Body of pancreas (tissue), 4 donors: Measurements from ENCODE around the gene GNLY. TPM values are rescaled to one million over a fixed set of nuclear protein-coding genes. Genes with fewer than 3 reads are reported as not detected.

Experiments used
- ATAC-seq: fragments of 150-250 bp; one replicate; pipeline ENCODE4 v1.9.1; 2016
- DNase-seq, 4 donors: peaks; one replicate each; pipeline ENCODE4 v3.0.0-alpha.2; 2019
- H3K27ac ChIP-seq, 4 donors: fragments of 200-600 bp; sonication (generic); 1 replicate in 3 of 4; 2 replicates in 1 of 4; pipeline versions ENCODE4 v1.5.1 to v1.6.1; 2016 to 2019; ENCODE audit warnings: mild to moderate bottlenecking in 1 of 4, mixed read lengths in 1 of 4, moderate library complexity in 1 of 4
- H3K27me3 ChIP-seq, 2 donors: fragments of 200-600 bp; sonication (generic); one replicate each; pipeline ENCODE4 v1.6.0; 2016; ENCODE audit warnings: mild to moderate bottlenecking in 1 of 2
- H3K36me3 ChIP-seq, 2 donors: fragments of 200-600 bp; sonication (generic); replicated peaks in 1 of 2; 2 replicates each; pipeline ENCODE4 v1.5.1; 2016; ENCODE audit warnings: low read depth in 2 of 2; ENCODE audit not compliant: insufficient read depth in 1 of 2
- H3K4me1 ChIP-seq: fragments of 200-600 bp; sonication (generic); one replicate; pipeline ENCODE4 v1.6.0; 2016
- H3K4me3 ChIP-seq, 2 donors: fragments of 200-600 bp; sonication (generic); 1 replicate in 1 of 2; 2 replicates in 1 of 2; pipeline ENCODE4 v1.5.1; 2016 to 2019
- H3K9me3 ChIP-seq, 3 donors: fragments of 200-600 bp; sonication (generic); 1 replicate in 2 of 3; 2 replicates in 1 of 3; pipeline ENCODE4 v1.5.1; 2016
- POLR2A ChIP-seq, 3 donors: fragments of 450-650 bp; IDR thresholded peaks; one replicate each; pipeline ENCODE4 v1.6.1; 2016; ENCODE audit warnings: antibody characterized with exemption in 3 of 3, mild to moderate bottlenecking in 2 of 3
- WGBS, 2 donors: methylation state at CpG; one replicate each; pipeline ENCODE4 v1.1.5; 2017; 5-methylcytosine and 5-hydroxymethylcytosine counted together
- intact Hi-C: fragments of 100-400 bp; cut with DNase I; formaldehyde crosslinking; loops from one replicate; pipeline ENCODE4 v1.15.1; 2023
- total RNA-seq, 2 donors: library from RNA; depleted of rRNA; stranded (reverse); fragments of >200 nt; gene quantifications; one replicate each; pipeline ENCODE4 v1.1.0, GENCODE V29; 2016
- TF ChIP-seq, protein P1 (sequence below), 7 experiments: fragments of 450-650 bp in 4 of 7; fragments of 200-600 bp in 3 of 7; sonication (generic) in 3 of 7; IDR thresholded peaks; one replicate each; pipeline ENCODE4 v1.5.1; 2016 to 2019; ENCODE audit warnings: antibody characterized with exemption in 7 of 7

Gene GNLY
- total RNA-seq, 2 donors from 2014 or later: 5.6 TPM; not detected in 1

DNA sequence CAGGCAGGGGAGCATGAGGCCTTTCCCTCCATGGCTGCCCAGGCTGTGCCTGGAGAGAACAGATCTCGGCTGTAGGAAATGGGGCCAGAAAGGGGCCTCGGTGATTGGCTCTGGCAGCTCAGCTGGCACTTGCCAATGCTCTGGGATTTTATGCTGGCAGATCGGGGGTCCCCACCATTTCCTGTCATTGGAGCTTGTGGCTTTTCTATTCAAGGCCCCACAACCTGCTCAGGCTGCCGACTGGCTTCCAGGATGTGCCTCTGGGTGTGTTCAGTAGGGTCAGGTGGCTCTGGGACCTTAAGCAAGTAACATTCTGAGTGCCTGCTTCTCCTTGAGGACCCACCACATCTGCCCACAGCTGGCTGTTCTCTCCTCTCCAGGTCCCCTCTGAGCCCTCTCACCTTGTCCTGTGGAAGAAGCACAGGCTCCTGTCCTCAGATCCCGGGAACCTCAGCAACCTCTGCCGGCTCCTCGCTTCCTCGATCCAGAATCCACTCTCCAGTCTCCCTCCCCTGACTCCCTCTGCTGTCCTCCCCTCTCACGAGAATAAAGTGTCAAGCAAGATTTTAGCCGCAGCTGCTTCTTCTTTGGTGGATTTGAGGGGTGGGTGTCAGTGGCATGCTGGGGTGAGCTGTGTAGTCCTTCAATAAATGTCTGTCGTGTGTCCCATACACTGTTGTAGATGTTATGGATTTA lies 4.2 kb downstream of the GNLY start:
- Histone ChIP-seq H3K9me3 (no peaks in the 10 kb centered on the region), H3K4me1 (no peaks in the 10 kb centered on the region), H3K4me3 (no peak overlapping the region), H3K27ac (no peak overlapping the region), H3K27me3 (no peaks in the 10 kb centered on the region), H3K36me3 (no peaks in the 10 kb centered on the region)
- intact Hi-C loops: no loop called here
- WGBS, 2 donors: 69 to 86% methylated on average over 8 to 11 of the region's 11 CpGs
- ATAC-seq (no peak), DNase-seq (no peak)
- no peak for TF ChIP-seq POLR2A (IDR thresholded peaks at IDR 0.05)
- TF ChIP-seq, protein P1, sequence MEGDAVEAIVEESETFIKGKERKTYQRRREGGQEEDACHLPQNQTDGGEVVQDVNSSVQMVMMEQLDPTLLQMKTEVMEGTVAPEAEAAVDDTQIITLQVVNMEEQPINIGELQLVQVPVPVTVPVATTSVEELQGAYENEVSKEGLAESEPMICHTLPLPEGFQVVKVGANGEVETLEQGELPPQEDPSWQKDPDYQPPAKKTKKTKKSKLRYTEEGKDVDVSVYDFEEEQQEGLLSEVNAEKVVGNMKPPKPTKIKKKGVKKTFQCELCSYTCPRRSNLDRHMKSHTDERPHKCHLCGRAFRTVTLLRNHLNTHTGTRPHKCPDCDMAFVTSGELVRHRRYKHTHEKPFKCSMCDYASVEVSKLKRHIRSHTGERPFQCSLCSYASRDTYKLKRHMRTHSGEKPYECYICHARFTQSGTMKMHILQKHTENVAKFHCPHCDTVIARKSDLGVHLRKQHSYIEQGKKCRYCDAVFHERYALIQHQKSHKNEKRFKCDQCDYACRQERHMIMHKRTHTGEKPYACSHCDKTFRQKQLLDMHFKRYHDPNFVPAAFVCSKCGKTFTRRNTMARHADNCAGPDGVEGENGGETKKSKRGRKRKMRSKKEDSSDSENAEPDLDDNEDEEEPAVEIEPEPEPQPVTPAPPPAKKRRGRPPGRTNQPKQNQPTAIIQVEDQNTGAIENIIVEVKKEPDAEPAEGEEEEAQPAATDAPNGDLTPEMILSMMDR (IDR thresholded peaks at IDR 0.05): no peak

DNA sequence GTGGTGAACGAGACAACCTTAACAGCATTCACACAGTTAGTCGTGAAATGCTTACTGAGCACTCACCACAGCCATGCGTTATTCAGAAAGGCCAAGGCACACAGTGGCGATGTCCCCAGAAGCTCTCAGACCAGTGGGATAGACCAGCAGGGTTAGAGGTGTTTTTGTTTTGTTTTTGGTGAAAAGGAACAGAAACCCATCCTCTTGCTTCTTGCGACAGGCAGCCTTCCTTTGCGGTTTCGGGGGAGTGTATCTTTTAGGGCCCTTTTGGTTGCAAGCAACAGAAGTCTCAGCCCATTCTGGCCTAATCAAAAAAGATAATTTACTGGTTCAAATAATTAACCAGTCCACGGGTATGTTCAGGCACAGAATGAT lies 4.7 kb downstream of the GNLY start:
- DNase-seq (no peak), ATAC-seq (no peak)
- no peak for TF ChIP-seq POLR2A (IDR thresholded peaks at IDR 0.05)
- TF ChIP-seq, protein P1 (IDR thresholded peaks at IDR 0.05): no peak
- 76 to 77% methylated on average over 8 of the region's 8 CpGs for WGBS, 2 donors
- no peaks in the 10 kb centered on the region for H3K27me3 ChIP-seq
- H3K27ac ChIP-seq: no peak overlapping the region
- H3K4me1 ChIP-seq: no peaks in the 10 kb centered on the region
- intact Hi-C loops: no loop called here
- H3K36me3 ChIP-seq: no peaks in the 10 kb centered on the region
- H3K9me3 ChIP-seq: no peaks in the 10 kb centered on the region
- H3K4me3 ChIP-seq: no peak overlapping the region

GRCh38 chr2:85699325-85699724 lies 5.2 kb downstream of the GNLY start:
- Histone ChIP-seq H3K9me3 (no peaks in the 10 kb centered on the region), H3K27ac (no peak overlapping the region), H3K4me3 (no peak overlapping the region), H3K36me3 (no peaks in the 10 kb centered on the region), H3K27me3 (no peaks in the 10 kb centered on the region), H3K4me1 (no peaks in the 10 kb centered on the region)
- DNase-seq (no peak), ATAC-seq (no peak)
- 94 to 100% methylated on average over 1 of the region's 1 CpG for WGBS, 2 donors
- intact Hi-C loops: no loop called here
- no peak for TF ChIP-seq POLR2A (IDR thresholded peaks at IDR 0.05)
- TF ChIP-seq, protein P1 (IDR thresholded peaks at IDR 0.05): no peak

GRCh38 chr2:85702172-85702571 lies 8.0 kb downstream of the GNLY start:
- intact Hi-C loops: no loop called here
- ATAC-seq (no peak), DNase-seq (no peak)
- Histone ChIP-seq H3K9me3 (no peaks in the 10 kb centered on the region), H3K4me1 (peaks cover 17% of the 10 kb centered on the region), H3K27me3 (no peaks in the 10 kb centered on the region), H3K27ac (no peak overlapping the region), H3K4me3 (no peak overlapping the region), H3K36me3 (no peaks in the 10 kb centered on the region)
- TF ChIP-seq POLR2A (IDR thresholded peaks at IDR 0.05): no peak
- TF ChIP-seq, protein P1 (IDR thresholded peaks at IDR 0.05): no peak

- Histone ChIP-seq H3K36me3 (no peaks in the 10 kb centered on the region), H3K4me1 (peaks cover 23% of the 10 kb centered on the region), H3K4me3 (no peak overlapping the region), H3K9me3 (no peaks in the 10 kb centered on the region), H3K27me3 (no peaks in the 10 kb centered on the region), H3K27ac (peak overlapping the region in 1 of 4 donors; percentile 34)
- intact Hi-C loops: no loop called here
- 66 to 73% methylated on average over 4 of the region's 4 CpGs for WGBS, 2 donors
- ATAC-seq (no peak), DNase-seq (no peak)
- no peak for TF ChIP-seq POLR2A (IDR thresholded peaks at IDR 0.05)
- TF ChIP-seq, protein P1 (IDR thresholded peaks at IDR 0.05): no peak
Measured at GRCh38 chr2:85702800-85703199, 8.6 kb downstream of the GNLY start.
